Astrocyte (in vitro differentiated cells and primary cell): Measurements from ENCODE around the gene PARP16. TPM values are rescaled to one million over a fixed set of nuclear protein-coding genes. Genes with fewer than 3 reads are reported as not detected.

Experiments
- DNase-seq: peaks from one replicate; pipeline ENCODE4 v3.0.0-alpha.2; 2010; ENCODE audit warnings: low read depth
- FAIRE-seq: peaks from 2 replicates; lab custom pipeline; 2011; peaks lifted over from hg19 to GRCh38; lab: Jason Lieb, UNC
- H2AFZ ChIP-seq: 2 replicates; pipeline ENCODE4 v1.6.0; 2012; ENCODE audit warnings: low read depth, low read length, inconsistent platforms
- H3K27ac ChIP-seq: 2 replicates; pipeline ENCODE4 v1.5.1; 2011; ENCODE audit warnings: low read depth, low read length, inconsistent platforms
- H3K27me3 ChIP-seq: 2 replicates; pipeline ENCODE4 v1.6.0; 2011; ENCODE audit warnings: low read length, inconsistent platforms; ENCODE audit not compliant: insufficient read depth
- H3K36me3 ChIP-seq: 2 replicates; pipeline ENCODE4 v1.5.1; 2011; ENCODE audit warnings: low read length, inconsistent platforms; ENCODE audit not compliant: insufficient read depth
- H3K4me1 ChIP-seq: 2 replicates; pipeline ENCODE4 v1.5.1; 2011; ENCODE audit warnings: low read length, inconsistent platforms; ENCODE audit not compliant: insufficient read depth
- H3K4me2 ChIP-seq: 2 replicates; pipeline ENCODE4 v1.6.0; 2012; ENCODE audit warnings: low read length, inconsistent platforms
- H3K4me3 ChIP-seq: 2 replicates; pipeline ENCODE4 v1.5.1; 2011; ENCODE audit warnings: low read depth, mild to moderate bottlenecking, low read length, inconsistent platforms; ENCODE audit not compliant: insufficient read depth
- H3K79me2 ChIP-seq: 2 replicates; pipeline ENCODE4 v1.6.0; 2012; ENCODE audit warnings: mild to moderate bottlenecking, low read length, inconsistent platforms; ENCODE audit not compliant: insufficient read depth
- H3K9ac ChIP-seq: 2 replicates; pipeline ENCODE4 v1.6.0; 2012; ENCODE audit warnings: mild to moderate bottlenecking, low read length, inconsistent platforms
- H3K9me3 ChIP-seq: 2 replicates; pipeline ENCODE4 v1.5.1; 2012; ENCODE audit warnings: low read depth, mild to moderate bottlenecking, low read length, inconsistent platforms; ENCODE audit not compliant: insufficient read depth
- H4K20me1 ChIP-seq: 2 replicates; pipeline ENCODE4 v1.6.0; 2012; ENCODE audit warnings: low read length, inconsistent platforms; ENCODE audit not compliant: insufficient read depth
- H3K27ac Mint-ChIP-seq: one replicate; pipeline ENCODE4 v1.8.0; 2021; ENCODE audit warnings: mild to moderate bottlenecking, mixed read lengths; ENCODE audit not compliant: unreplicated experiment
- H3K27me3 Mint-ChIP-seq: one replicate; pipeline ENCODE4 v1.8.0; 2021; ENCODE audit warnings: low read depth, mixed read lengths; ENCODE audit not compliant: unreplicated experiment
- H3K36me3 Mint-ChIP-seq: one replicate; pipeline ENCODE4 v1.8.0; 2021; ENCODE audit warnings: low read depth, mixed read lengths; ENCODE audit not compliant: unreplicated experiment
- H3K4me1 Mint-ChIP-seq: one replicate; pipeline ENCODE4 v1.8.0; 2021; ENCODE audit warnings: low read depth, mixed read lengths; ENCODE audit not compliant: unreplicated experiment
- H3K4me3 Mint-ChIP-seq: one replicate; pipeline ENCODE4 v1.8.0; 2021; ENCODE audit warnings: mild to moderate bottlenecking, moderate library complexity, mixed read lengths; ENCODE audit not compliant: unreplicated experiment
- H3K9me3 Mint-ChIP-seq: one replicate; pipeline ENCODE4 v1.8.0; 2021; ENCODE audit warnings: mild to moderate bottlenecking, mixed read lengths; ENCODE audit not compliant: unreplicated experiment
- CTCF ChIP-seq: IDR thresholded peaks from 2 replicates; pipeline ENCODE4 v1.5.1; 2011; ENCODE audit warnings: low read depth, mild to moderate bottlenecking, inconsistent platforms, low read length, moderate library complexity; ENCODE audit not compliant: insufficient read depth
- EZH2 ChIP-seq: IDR thresholded peaks from 2 replicates; pipeline ENCODE4 v1.6.1; 2012; ENCODE audit warnings: mild to moderate bottlenecking, low read length, inconsistent platforms; ENCODE audit not compliant: insufficient read depth
- total RNA-seq: library from RNA; stranded (reverse); gene quantifications from 2 replicates; pipeline ENCODE4 v1.2.1, GENCODE V29; 2021

The PARP16 gene
- total RNA-seq, 1 donor from 2014 or later = 2.7 TPM

- Histone ChIP-seq H3K27ac (no peak overlapping the region), H3K9me3 (no peaks in the 10 kb centered on the region), H3K9ac (no peak overlapping the region), H3K27me3 (peaks cover 16% of the 10 kb centered on the region), H3K36me3 (no peaks in the 10 kb centered on the region), H4K20me1 (no peaks in the 10 kb centered on the region), H3K4me3 (no peak overlapping the region), H3K4me1 (no peaks in the 10 kb centered on the region), H3K4me2 (no peak overlapping the region), H2AFZ (no peak overlapping the region), H3K79me2 (no peaks in the 10 kb centered on the region)
- H3K36me3 Mint-ChIP-seq = peaks cover 9% of the 10 kb centered on the region
- H3K4me1 Mint-ChIP-seq = peaks cover 9% of the 10 kb centered on the region
- H3K4me3 Mint-ChIP-seq = no peak overlapping the region
- H3K9me3 Mint-ChIP-seq = no peaks in the 10 kb centered on the region
- no peak overlapping the region for H3K27ac Mint-ChIP-seq
- no peak for TF ChIP-seq CTCF
- no peak for TF ChIP-seq EZH2
- FAIRE-seq = no peak
- no peak for DNase-seq
- peaks cover 32% of the 10 kb centered on the region for H3K27me3 Mint-ChIP-seq
These were observed 45.9 kb upstream of the PARP16 start for GRCh38 chr15:65332391-65333147.

GRCh38 chr15:65331811-65332210 is 45.1 kb upstream of the PARP16 start:
- no peak overlapping the region for H2AFZ ChIP-seq
- H3K9me3 ChIP-seq = no peaks in the 10 kb centered on the region
- Mint-ChIP-seq H3K4me1 (peaks cover 9% of the 10 kb centered on the region), H3K36me3 (peaks cover 9% of the 10 kb centered on the region), H3K27me3 (peaks cover 32% of the 10 kb centered on the region), H3K9me3 (no peaks in the 10 kb centered on the region), H3K4me3 (no peak overlapping the region), H3K27ac (no peak overlapping the region)
- no peaks in the 10 kb centered on the region for H3K79me2 ChIP-seq
- DNase-seq (no peak), FAIRE-seq (no peak)
- H3K4me1 ChIP-seq = no peaks in the 10 kb centered on the region
- H3K36me3 ChIP-seq = no peaks in the 10 kb centered on the region
- H3K27ac ChIP-seq = no peak overlapping the region
- no peak overlapping the region for H3K4me3 ChIP-seq
- H3K9ac ChIP-seq = no peak overlapping the region
- TF ChIP-seq CTCF = no peak
- no peak for TF ChIP-seq EZH2
- no peak overlapping the region for H3K4me2 ChIP-seq
- H3K27me3 ChIP-seq = peaks cover 16% of the 10 kb centered on the region
- H4K20me1 ChIP-seq = no peaks in the 10 kb centered on the region
